Caco-2 (cell line): Measurements from ENCODE around the gene PELI1. TPM values are rescaled to one million over a fixed set of nuclear protein-coding genes. Genes with fewer than 3 reads are reported as not detected.

Experiments used
- BruUV-seq: library from RNA; stranded (reverse); fragments of 400-500 nt; replicated peaks from 2 replicates; lab custom pipeline; 2021; lab: Mats Ljungman, UMichigan
- CTCF ChIA-PET: fragments of 300-600 bp; sonication (Branson Sonifier 250); formaldehyde crosslinking; loops from one replicate; lab custom pipeline; 2022; ENCODE audit warnings: antibody characterized with exemption; lab: Charles Lee
- POLR2A ChIA-PET: fragments of 300-600 bp; sonication (Branson Sonifier 250); formaldehyde crosslinking; loops from one replicate; lab custom pipeline; 2022; ENCODE audit warnings: antibody characterized with exemption; lab: Charles Lee
- DNase-seq, 2 experiments: peaks; one replicate each; pipeline versions ENCODE4 v3.0.0 to v3.0.0-alpha.2; 2020 to 2022
- H3K27me3 ChIP-seq: replicated peaks from 2 replicates; pipeline ENCODE4 v1.6.0; 2011; ENCODE audit warnings: low read length; ENCODE audit not compliant: control insufficient read depth, insufficient read depth
- H3K36me3 ChIP-seq: 2 replicates; pipeline ENCODE4 v1.5.1; 2011; ENCODE audit warnings: low read length; ENCODE audit not compliant: control insufficient read depth, insufficient read depth
- H3K4me1 ChIP-seq: fragments of 250-450 bp; sonication (Bioruptor Pico); 2 replicates; pipeline ENCODE4 v1.5.1; 2020; ENCODE audit warnings: mild to moderate bottlenecking
- H3K4me3 ChIP-seq: 2 replicates; pipeline ENCODE4 v1.5.1; 2011; ENCODE audit warnings: low read depth, mild to moderate bottlenecking, control low read depth, low read length
- H3K9me3 ChIP-seq: fragments of 250-450 bp; sonication (Bioruptor Pico); 2 replicates; pipeline ENCODE4 v1.5.1; 2020; ENCODE audit warnings: mild to moderate bottlenecking, moderate library complexity
- H3K27ac Mint-ChIP-seq: one replicate; pipeline ENCODE4 v1.8.0; 2022; ENCODE audit warnings: mixed read lengths; ENCODE audit not compliant: unreplicated experiment
- H3K27me3 Mint-ChIP-seq: one replicate; pipeline ENCODE4 v1.8.0; 2022; ENCODE audit warnings: mixed read lengths; ENCODE audit not compliant: insufficient read depth, unreplicated experiment
- H3K36me3 Mint-ChIP-seq: one replicate; pipeline ENCODE4 v1.8.0; 2022; ENCODE audit warnings: mild to moderate bottlenecking, mixed read lengths; ENCODE audit not compliant: insufficient read depth, unreplicated experiment
- H3K4me1 Mint-ChIP-seq: one replicate; pipeline ENCODE4 v1.8.0; 2022; ENCODE audit warnings: low read depth, mixed read lengths; ENCODE audit not compliant: unreplicated experiment
- H3K4me3 Mint-ChIP-seq: one replicate; pipeline ENCODE4 v1.8.0; 2022; ENCODE audit warnings: mild to moderate bottlenecking, moderate library complexity, mixed read lengths; ENCODE audit not compliant: unreplicated experiment
- H3K9me3 Mint-ChIP-seq: one replicate; pipeline ENCODE4 v1.8.0; 2022; ENCODE audit warnings: mixed read lengths; ENCODE audit not compliant: unreplicated experiment
- CTCF ChIP-seq, 2 experiments: fragments of 200-600 bp in 1 of 2; IDR thresholded peaks; 1 replicate in 1 of 2; 2 replicates in 1 of 2; pipeline versions ENCODE4 v1.5.1 to v1.8.0; 2011 to 2022; ENCODE audit warnings: antibody characterized with exemption in 1 of 2, control low read depth in 1 of 2, inconsistent platforms in 1 of 2, low read depth in 1 of 2, low read length in 1 of 2, mild to moderate bottlenecking in 1 of 2, moderate library complexity in 1 of 2; ENCODE audit not compliant: insufficient read depth in 1 of 2, severe bottlenecking in 1 of 2, unreplicated experiment in 1 of 2
- intact Hi-C: fragments of 100-400 bp; cut with micrococcal nuclease; formaldehyde crosslinking; loops from one replicate; pipeline ENCODE4 v1.10.0; 2022; ENCODE audit not compliant: unreplicated experiment
- total RNA-seq: library from RNA; stranded (reverse); gene quantifications from 2 replicates; pipeline ENCODE4 v1.2.3, GENCODE V29; 2022

The PELI1 gene
- total RNA-seq, 1 experiment from 2014 or later = 64.1 TPM

DNA sequence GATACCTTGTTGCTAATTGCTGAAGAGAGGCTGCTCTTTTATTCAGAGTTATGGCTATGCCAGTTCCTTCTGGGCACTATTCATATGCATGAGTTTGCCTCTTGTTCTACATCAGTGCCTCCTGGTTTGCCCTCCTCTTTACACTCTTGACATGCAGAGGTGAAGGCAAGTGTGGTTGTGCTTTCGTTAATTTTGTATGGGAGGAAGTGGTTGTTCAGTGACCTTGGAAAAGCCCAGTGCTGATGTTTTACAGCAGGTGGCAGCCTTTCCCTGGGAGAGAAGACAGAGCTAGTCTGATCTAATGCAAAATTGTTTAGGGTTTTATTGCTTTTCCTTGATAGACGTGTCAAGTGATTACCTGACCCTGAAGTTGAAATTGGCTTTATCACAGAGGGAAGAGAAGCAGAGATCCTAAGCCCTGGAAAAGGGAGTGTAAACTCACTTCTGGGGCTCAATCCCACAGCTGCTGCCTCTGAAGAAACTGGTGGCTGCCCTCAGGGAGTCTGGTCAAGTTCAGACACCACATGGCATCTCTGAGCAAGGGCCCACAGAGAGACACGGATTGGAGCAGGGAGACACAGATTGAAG is 94.5 kb downstream of the PELI1 start:
- H3K4me3 ChIP-seq = no peak overlapping the region
- intact Hi-C loops = loop anchor here (1.0 to 5.0 kb wide), 6 partner anchors 48 to 439 kb away; partner anchors contain the start of gene PELI1
- peaks cover 20% of the 10 kb centered on the region for H3K4me1 ChIP-seq
- ChIA-PET CTCF (interaction anchor here (0.6 to 1.4 kb wide), 13 partner anchors 9 to 438 kb away, joined by 3 to 22 read pairs (median 4); no protein-coding TSS in a partner anchor), POLR2A (no interaction called here)
- no peaks in the 10 kb centered on the region for H3K36me3 ChIP-seq
- H3K27me3 ChIP-seq = no peaks in the 10 kb centered on the region
- no peaks in the 10 kb centered on the region for H3K27me3 Mint-ChIP-seq
- no peak overlapping the region for H3K4me3 Mint-ChIP-seq
- peak; percentile 75 to 77 for DNase-seq
- H3K4me1 Mint-ChIP-seq = peaks cover 27% of the 10 kb centered on the region
- no peaks in the 10 kb centered on the region for H3K9me3 ChIP-seq
- H3K27ac Mint-ChIP-seq = peak overlapping the region; percentile 53
- H3K9me3 Mint-ChIP-seq = no peaks in the 10 kb centered on the region
- BruUV-seq = no TSS peak
- TF ChIP-seq CTCF (IDR thresholded peaks at IDR 0.05; ENCODE audit: insufficient read depth in 1 of 2, low read depth in 1 of 2, low read length in 1 of 2, severe bottlenecking in 1 of 2, unreplicated experiment in 1 of 2) = peak; percentile 85 to 86
- no peaks in the 10 kb centered on the region for H3K36me3 Mint-ChIP-seq

GRCh38 chr2:64045938-64046337 is 98.3 kb downstream of the PELI1 start:
- no peak overlapping the region for H3K4me3 ChIP-seq
- H3K27ac Mint-ChIP-seq = no peak overlapping the region
- CTCF ChIA-PET = no interaction called here
- no peaks in the 10 kb centered on the region for H3K9me3 ChIP-seq
- no peak for DNase-seq
- H3K9me3 Mint-ChIP-seq = no peaks in the 10 kb centered on the region
- no peak overlapping the region for H3K4me3 Mint-ChIP-seq
- no peaks in the 10 kb centered on the region for H3K36me3 ChIP-seq
- peaks cover 7% of the 10 kb centered on the region for H3K4me1 ChIP-seq
- TF ChIP-seq CTCF (IDR thresholded peaks at IDR 0.05; ENCODE audit: insufficient read depth in 1 of 2, low read depth in 1 of 2, low read length in 1 of 2, severe bottlenecking in 1 of 2, unreplicated experiment in 1 of 2) = no peak
- H3K27me3 Mint-ChIP-seq = no peaks in the 10 kb centered on the region
- H3K36me3 Mint-ChIP-seq = no peaks in the 10 kb centered on the region
- no peaks in the 10 kb centered on the region for H3K27me3 ChIP-seq
- intact Hi-C loops = loop anchor here (5.0 kb wide), 1 partner anchor 51 kb away; no protein-coding TSS in a partner anchor
- BruUV-seq = no TSS peak
- peaks cover 7% of the 10 kb centered on the region for H3K4me1 Mint-ChIP-seq
- POLR2A ChIA-PET = no interaction called here

Other genes starting within 250 kb of the PELI1 start
- gene VPS54, start 125.0 kb downstream of the PELI1 start, total RNA-seq = 27.9 and 28.5 TPM in 2 replicates